GM18873 (cell line): Measurements from ENCODE around the gene ZGLP1.
"Not testable (repeated sequence)": the region's sequence is repeated elsewhere in the genome, so short reads cannot be mapped to it uniquely, and the experiment has no call there.

Source experiments
- ATAC-seq: cut with Tn5 transposase; IDR thresholded peaks from one replicate; pipeline ENCODE4 v1.9.1; 2021; ENCODE audit warnings: mild to moderate bottlenecking, moderate library complexity, moderate number of reproducible peaks; ENCODE audit not compliant: unreplicated experiment, low FRiP score

Gene ZGLP1

DNA sequence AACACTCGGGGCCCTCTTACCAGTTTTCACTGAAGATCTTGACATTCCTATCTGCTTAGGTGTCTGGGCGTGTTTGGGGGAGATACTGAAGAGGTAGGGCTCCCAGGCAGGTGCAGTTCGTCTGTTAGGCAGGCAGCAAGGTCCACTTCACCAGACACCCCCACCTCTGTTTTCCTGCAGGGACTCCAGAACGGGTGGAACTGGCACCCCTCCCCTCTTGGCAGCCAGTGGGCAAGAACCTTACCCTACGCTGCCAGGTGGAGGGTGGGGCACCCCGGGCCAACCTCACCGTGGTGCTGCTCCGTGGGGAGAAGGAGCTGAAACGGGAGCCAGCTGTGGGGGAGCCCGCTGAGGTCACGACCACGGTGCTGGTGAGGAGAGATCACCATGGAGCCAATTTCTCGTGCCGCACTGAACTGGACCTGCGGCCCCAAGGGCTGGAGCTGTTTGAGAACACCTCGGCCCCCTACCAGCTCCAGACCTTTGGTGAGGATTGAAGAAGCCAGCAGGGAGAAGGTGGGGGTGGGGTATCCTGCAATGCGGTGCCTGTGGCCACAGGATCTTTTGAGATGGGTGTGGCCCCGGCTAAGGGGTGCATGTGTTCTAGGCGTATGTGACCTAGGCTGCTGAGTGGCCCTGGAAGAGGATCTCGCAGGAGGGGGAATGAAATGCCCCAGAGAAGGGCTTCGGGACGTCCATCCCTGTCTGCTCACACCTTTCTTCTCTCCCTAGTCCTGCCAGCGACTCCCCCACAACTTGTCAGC lies 26.1 kb downstream of the ZGLP1 start:
- no peak for ATAC-seq

DNA sequence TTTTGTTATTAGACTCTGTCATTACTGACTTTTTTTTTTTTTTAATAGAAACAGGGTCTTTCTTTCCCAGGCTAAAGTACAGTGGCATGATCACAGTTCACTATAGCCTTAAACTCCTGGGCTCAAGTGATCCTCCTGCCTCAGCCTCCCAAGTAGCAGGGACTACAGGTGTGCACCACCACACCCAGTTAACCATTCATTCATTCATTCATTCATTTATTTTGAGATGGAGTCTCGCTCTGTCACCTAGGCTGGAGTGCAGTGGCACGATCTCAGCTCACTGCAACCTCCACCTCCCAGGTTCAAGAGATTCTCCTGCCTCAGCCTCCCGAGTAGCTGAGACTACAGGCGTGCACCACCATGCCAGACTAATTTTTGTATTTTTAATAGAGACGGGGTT lies 27.6 kb downstream of the ZGLP1 start:
- not testable (repeated sequence) for ATAC-seq

DNA sequence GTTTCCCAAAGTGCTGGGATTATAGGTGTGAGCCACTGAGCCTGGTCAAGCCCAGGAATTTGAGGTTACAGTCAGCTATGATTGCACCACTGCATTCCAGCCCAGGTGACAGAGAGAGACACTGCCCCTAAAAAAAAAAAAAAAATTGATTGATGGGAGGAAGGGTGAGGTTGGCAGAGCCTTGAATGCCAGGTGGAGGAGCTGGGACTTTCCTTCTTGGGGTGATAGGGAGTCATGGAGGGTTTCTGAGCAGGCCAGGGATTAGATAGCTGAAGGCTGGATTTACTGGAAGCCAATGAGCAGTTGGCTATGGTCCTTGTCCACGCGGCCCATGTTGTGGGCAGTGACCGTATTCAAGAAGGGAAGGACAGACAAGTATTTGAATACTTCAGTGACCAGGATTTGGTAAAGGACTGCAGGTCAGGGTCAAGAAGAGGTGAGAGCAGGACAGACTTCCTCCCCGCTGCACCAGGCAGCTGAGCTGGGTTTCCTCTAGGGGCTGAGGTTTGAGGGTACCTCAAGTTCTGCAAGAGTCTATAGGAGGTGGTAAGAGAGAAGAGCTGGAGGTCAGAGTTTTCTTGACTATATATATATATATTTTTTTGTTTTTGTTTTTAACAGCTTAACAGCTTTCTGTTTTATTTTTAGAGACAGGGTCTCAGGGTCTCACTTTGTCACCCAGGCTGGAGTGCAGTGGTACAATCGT lies 29.7 kb downstream of the ZGLP1 start:
- ATAC-seq, result no peak

DNA sequence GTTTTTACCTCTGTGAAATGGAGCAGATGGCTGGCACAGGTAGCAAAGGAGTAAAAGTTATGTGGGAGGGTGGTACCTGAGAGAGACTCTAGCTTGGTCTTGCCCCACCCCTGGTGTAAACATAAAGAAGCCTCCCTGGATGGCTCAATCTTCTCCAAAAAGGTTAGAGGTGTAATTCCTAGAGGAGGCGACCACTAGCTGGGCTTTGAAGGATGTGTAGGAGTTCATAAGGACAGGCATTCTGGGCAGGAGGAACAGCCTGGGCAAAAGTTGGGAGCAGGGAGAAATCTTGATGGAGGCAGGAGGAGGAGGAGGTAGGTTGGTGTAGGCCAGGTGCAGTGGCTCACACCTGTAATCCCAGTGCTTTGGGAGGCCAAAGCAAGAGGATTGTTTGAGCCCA lies 30.7 kb downstream of the ZGLP1 start:
- ATAC-seq, result no peak

DNA sequence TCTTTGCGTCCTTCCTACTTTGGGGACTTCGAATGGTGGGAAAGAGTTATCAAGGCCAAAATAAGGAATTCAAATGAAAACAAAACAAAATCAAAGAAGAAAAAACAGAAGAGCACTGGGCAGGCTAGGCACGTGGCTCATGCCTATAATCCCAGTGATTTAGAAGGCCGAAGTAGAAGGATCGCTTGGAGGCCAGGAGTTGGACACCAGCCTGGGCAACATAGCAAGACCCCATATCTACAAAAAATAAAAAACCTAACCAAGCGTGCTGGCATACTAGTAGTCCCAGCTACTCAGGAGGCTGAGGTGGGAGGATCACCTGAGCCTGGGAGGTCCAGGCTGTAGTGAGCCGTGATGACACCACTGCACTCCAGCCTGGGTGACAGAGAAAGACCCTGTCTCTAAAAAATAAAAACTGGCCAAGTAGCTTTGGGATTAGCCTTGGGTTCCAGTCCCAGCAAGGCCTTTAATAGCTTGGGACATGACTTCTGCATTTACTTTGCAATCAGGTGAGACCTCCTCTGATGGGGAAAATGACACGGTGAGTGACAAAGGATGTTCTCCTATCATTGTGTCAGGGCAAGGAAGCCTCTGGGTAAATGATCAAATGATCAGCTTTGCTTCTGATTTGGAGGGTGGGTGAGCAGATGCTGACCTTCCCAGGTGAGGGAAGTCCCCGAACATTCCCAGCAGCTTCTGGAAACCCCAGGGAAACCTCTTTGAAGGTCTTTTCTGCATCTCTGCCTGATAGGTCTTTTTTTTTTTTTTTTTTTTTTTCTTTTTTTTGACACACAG lies 31.6 kb downstream of the ZGLP1 start:
- ATAC-seq, result no peak

DNA sequence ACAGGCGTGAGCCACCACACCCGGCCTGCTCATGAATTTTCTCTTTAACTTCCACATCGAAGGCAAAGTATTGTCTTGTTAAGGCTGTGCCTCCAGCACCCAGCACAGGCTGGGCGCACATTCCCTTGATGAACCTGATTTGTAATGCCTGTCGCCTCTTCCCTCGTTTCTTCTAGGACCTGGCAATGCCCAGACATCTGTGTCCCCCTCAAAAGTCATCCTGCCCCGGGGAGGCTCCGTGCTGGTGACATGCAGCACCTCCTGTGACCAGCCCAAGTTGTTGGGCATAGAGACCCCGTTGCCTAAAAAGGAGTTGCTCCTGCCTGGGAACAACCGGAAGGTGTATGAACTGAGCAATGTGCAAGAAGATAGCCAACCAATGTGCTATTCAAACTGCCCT lies 35.0 kb downstream of the ZGLP1 start:
- ATAC-seq, result no peak

DNA sequence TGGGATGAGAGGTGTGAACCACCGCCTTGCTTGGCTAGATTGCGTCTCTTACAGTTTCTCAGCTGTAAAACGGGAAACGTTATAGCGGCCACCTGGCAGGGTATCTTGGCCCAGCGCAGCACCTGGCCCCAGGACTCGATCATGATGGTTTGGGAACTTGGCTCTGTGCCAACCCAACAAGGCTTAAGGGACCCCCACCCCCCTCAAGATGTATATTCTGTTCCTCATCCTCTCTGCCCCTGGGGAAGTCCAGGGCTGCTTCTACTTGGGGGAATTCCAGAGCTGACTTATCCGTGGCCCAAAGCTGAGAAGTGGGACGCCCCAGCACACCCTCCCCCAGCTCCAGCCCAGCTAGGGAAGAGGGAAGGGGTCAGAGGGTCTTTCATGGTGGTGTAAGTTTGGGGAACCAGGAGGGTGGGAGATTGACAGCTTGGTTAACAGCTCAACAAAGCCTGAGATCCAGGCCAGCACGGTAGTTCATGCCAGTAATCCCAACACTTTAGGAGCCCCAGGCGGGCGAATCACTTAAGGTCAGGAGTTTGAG lies 38.0 kb downstream of the ZGLP1 start:
- ATAC-seq, result peak; percentile 27

DNA sequence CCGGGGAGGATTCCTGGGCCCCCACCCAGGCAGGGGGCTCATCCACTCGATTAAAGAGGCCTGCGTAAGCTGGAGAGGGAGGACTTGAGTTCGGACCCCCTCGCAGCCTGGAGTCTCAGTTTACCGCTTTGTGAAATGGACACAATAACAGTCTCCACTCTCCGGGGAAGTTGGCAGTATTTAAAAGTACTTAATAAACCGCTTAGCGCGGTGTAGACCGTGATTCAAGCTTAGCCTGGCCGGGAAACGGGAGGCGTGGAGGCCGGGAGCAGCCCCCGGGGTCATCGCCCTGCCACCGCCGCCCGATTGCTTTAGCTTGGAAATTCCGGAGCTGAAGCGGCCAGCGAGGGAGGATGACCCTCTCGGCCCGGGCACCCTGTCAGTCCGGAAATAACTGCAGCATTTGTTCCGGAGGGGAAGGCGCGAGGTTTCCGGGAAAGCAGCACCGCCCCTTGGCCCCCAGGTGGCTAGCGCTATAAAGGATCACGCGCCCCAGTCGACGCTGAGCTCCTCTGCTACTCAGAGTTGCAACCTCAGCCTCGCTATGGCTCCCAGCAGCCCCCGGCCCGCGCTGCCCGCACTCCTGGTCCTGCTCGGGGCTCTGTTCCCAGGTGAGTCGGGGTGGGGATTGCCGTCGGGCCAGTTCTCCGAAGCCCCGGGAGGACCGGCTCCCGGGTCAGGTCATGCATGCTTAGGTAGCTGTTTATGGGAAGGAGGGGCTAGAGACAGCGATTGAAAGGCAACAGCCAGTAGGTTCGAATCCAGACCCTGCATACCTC lies 38.8 kb downstream of the ZGLP1 start, which contains the start of gene ICAM1:
Gene ICAM1 (plus strand): TSS at position 505 of the 779 bp plus-strand sequence. CDS start 40 bp downstream, at position 545.
- peak; percentile 47 for ATAC-seq

DNA sequence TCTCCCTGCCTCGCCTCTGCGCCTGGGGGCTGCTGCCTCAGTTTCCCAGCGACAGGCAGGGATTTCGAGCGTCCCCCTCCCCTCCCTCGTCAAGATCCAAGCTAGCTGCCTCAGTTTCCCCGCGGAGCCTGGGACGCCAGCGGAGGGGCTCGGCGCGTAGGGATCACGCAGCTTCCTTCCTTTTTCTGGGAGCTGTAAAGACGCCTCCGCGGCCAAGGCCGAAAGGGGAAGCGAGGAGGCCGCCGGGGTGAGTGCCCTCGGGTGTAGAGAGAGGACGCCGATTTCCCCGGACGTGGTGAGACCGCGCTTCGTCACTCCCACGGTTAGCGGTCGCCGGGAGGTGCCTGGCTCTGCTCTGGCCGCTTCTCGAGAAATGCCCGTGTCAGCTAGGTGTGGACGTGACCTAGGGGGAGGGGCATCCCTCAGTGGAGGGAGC lies 39.4 kb downstream of the ZGLP1 start:
- no peak for ATAC-seq

DNA sequence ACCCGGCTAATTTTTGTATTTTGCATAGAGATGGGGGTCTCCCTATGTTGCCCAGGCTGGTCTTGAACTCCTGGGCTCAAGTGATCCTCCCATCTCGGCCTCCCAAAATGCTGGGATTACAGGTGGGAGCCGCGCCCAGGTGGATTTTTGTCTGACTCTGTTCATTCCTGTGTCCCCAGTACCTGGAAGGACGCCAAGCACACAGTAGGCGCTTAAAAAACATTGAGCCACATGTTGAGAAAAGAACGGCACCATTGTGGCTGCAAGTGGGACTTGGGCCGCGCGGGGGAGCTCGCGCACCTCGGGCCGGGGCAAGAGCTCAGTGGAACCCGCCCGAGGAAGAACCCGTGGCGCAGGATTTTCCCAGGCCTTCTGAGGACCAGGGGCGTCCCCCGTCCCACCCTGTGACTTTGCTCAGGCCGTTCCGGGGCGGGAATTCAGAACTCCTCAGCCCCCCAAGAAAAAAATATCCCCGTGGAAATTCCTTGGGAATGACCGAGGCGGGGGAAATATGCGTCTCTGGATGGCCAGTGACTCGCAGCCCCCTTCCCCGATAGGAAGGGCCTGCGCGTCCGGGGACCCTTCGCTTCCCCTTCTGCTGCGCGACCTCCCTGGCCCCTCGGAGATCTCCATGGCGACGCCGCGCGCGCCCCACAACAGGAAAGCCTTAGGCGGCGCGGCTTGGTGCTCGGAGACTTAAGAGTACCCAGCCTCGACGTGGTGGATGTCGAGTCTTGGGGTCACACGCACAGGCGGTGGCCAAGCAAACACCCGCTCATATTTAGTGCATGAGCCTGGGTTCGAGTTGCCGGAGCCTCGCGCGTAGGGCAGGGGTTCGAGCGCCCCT lies 40.1 kb downstream of the ZGLP1 start:
- ATAC-seq, result no peak

DNA sequence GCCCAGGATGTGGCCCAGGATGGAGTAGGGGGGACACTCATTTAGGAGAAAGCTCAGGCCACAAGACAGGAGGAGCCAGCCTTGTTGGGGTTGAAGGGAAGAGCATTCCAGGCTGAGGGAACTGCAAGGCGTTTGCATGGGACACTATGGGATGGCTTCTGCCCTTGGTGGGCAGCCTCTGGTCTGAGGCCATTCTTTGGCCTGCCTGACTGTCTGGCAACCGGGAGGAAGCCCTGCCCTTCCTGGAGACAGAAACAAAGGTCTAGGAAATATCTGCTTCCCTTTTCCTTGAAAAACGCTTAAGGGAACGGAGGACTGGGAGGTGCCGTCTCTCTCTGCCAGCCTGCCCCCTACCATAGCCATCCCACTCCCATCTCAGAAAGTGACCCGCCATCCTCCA lies 41.5 kb downstream of the ZGLP1 start:
- ATAC-seq, result no peak

DNA sequence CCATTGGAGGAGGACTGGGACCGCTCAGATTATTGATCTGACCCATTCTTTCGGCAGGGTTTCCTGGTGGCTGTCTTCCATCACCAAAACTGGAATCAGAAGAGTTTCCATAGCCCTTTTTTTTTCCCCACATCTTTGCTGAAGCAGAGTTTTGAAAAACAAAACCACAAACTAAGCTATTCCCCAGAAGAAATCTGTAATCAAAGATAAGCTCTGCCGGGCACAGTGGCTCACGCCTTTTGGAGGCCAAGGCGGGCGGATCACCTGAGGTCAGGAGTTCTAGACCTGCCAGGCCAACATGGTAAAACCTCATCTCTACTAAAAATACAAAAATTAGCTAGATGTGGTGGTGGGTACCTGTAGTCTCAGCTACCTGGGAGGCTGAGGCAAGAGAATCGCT lies 42.9 kb downstream of the ZGLP1 start:
- no peak for ATAC-seq

DNA sequence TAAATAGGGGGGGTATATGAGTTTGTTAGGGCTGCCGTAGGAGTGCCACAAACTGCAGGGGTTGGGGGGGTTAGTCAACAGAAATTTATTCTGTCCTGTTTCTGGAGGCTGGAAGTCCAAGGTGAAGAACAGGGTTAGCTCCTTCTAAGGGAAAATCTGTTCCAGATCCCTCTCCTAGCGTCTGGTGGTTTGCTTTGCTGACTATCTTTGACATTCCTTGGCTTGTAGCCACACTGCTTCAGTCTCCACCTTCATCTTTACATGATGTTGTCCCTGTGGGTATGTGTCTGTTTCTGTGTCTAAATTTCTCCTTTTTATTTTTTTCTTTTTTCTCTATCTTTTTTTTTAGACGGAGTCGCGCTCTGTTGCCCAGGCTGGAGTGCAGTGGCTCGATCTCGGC lies 46.8 kb downstream of the ZGLP1 start:
- ATAC-seq, result no peak

DNA sequence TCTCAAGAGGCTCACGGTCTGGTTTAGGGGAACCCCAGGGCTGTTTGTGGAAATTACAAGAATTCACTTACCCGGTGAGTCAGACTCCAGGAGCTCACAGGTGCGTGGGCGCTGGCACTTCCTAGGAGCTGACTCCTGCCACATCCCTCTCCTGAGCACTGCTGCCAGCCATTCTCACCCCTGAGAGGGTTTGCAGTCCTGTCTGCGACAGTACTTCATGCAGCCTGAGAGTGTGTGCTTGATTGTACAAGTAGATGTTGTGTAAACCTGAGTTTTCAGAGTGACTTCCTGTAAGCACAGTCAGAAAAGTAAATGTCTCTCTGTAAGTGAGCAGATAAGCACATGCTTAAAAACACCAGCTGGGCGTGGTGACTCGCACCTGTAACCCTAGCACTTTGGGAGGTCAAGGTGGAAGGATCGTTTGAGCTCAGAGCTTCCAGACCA lies 49.5 kb downstream of the ZGLP1 start:
- no peak for ATAC-seq

DNA sequence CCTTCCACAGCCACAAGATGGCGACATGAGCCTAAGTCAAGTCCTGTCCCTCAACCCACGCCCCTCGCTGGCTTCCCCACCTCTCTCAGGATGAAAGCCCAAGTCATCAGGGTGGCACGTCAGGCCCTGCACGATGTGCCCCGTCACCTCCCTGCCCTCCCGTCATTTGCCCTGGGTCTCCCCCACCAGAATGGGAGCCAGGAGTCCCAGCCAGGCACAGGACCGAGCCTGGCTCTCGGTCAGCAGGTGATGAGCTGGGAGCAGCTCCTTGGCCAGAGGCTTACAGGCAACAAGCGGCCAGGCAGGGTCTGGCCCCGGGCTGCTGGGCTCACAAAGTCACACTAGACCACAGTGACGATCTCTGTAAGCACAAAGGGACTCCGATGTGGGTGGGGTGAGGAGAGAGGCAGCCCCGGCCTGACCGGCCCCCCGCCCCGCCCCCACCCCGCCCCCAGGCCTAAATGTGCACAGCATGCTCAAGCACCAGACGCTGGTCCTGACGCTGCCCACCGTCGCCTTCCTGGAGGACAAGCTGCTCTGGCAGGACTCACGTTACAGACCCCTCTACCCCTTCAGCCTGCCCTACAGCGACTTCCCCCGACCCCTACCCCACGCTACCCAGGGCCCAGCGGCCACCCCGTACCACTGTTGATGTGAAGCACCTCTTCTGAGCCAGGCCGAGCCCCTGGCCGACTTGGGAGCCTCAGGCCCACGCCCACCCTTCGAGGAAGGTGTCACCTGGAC lies 50.3 kb downstream of the ZGLP1 start:
- no peak for ATAC-seq

DNA sequence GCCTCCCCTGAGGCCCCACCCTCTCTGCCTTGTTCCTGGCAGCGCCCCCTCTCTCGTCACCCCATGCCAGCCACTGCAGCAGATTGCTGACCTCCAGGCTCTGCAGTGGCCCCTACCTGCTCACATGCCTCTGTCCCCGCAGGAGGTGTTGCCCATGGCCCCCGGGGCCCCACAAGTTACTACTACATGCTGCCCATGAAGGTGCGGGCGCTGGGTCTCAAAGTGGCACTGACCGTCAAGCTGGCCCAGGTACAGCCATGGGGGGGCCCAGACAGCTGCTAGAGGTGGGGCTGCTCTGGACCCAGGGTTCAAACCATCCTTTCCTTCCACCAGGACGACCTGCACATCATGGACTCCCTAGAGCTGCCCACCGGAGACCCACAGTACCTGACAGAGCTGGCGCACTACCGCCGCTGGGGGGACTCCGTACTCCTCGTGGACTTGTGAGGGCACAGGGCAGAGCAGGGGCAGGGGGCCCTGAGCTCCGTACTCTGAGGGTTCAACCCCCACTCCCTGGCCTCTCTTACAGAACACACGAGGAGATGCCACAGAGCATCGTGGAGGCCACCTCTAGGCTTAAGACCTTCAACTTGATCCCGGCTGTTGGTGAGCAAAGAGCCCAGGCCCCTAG lies 51.4 kb downstream of the ZGLP1 start:
- no peak for ATAC-seq

DNA sequence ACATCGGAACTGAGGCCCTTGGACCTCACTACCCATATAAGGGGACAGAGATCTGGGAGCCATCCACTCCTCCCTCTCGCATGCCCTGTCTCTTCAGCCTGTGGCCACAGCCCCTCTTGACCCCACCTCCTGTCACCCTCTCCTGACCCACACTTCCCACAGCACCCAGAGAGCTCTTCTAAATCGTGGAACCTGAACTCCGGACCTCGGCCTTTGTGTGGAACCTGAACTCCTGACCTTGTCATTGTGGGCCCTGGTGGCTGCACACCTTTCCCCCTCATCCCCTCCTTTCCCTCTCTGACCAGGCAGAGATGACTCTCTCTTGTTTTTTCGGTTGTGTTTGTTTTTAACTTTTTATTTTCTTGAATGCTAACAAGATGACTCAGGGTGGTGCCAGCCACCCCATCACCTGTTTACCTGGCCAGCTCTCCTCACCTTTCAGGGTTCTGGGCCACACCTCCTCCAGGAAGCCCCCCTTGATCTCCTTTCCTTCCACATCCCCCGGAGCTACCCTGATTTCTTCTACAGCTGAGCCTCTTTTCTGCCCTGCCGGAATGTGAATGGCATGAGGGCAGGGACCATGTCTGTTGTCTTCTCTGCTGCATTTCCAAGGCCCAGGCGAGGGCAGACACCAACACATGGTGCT lies 52.5 kb downstream of the ZGLP1 start:
- no peak for ATAC-seq

DNA sequence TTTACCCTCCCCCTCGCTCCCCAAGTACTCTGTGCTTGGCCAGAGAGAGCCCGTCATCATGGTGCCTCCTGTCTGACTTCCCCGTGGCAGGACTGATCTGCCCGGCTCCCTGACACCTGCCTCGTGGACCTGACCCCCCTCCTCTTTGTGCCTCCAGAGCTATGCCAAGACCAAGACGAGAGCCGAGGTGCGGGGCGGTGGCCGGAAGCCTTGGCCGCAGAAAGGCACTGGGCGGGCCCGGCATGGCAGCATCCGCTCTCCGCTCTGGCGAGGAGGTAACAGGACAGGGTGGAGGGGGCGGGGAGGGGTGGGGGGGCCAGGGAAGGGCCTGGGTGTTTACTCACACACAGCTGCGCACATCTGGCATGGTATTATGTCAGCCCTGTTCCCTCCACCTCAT lies 53.1 kb downstream of the ZGLP1 start:
- no peak for ATAC-seq
